GM08714 (cell line): ENCODE results near the gene ENDOG.
"Not testable (repeated sequence)": the region's sequence is repeated elsewhere in the genome, so short reads cannot be mapped to it uniquely, and the experiment has no call there.

Source experiments
- H3K4me3 ChIP-seq: fragments of 200-500 bp; sonication (Bioruptor generic); 2 replicates; pipeline ENCODE4 v1.5.1; 2014; ENCODE audit warnings: mild to moderate bottlenecking, low read length, inconsistent platforms
- ZNF274 ChIP-seq: IDR thresholded peaks from 2 replicates; pipeline ENCODE4 v1.6.1; 2012; ENCODE audit warnings: mild to moderate bottlenecking, low read depth, low read length

Gene ENDOG

GRCh38 chr9:128860937-128861336, 42.6 kb downstream of the ENDOG start:
- TF ChIP-seq ZNF274, result no peak
- no peak overlapping the region for H3K4me3 ChIP-seq

- H3K4me3 ChIP-seq, result no peak overlapping the region
- no peak for TF ChIP-seq ZNF274
Measured at GRCh38 chr9:128861501-128861900, 43.2 kb downstream of the ENDOG start.

GRCh38 chr9:128862401-128862851, 44.1 kb downstream of the ENDOG start:
- no peak overlapping the region for H3K4me3 ChIP-seq

GRCh38 chr9:128863647-128864046, 45.3 kb downstream of the ENDOG start:
- no peak for TF ChIP-seq ZNF274
- no peak overlapping the region for H3K4me3 ChIP-seq

More at GRCh38 chr9:128862401-128862851, 44.1 kb downstream of the ENDOG start:
- no peak for TF ChIP-seq ZNF274

GRCh38 chr9:128870128-128870940, 52.0 kb downstream of the ENDOG start:
- no peak for TF ChIP-seq ZNF274
- H3K4me3 ChIP-seq, result no peak overlapping the region

GRCh38 chr9:128870941-128871265, 52.6 kb downstream of the ENDOG start:
- H3K4me3 ChIP-seq, result not testable (repeated sequence)
